Caco-2 (cell line): ENCODE data around the gene PPP2R1A. TPM values are rescaled to one million over a fixed set of nuclear protein-coding genes. Genes with fewer than 3 reads are reported as not detected.
A peak's percentile ranks its signal among the peaks of the same experiment; 100 is the strongest.

Experiments used
- BruUV-seq: library from RNA; stranded (reverse); fragments of 400-500 nt; replicated peaks from 2 replicates; lab custom pipeline; 2021; lab: Mats Ljungman, UMichigan
- CTCF ChIA-PET: fragments of 300-600 bp; sonication (Branson Sonifier 250); formaldehyde crosslinking; loops from one replicate; lab custom pipeline; 2022; ENCODE audit warnings: antibody characterized with exemption; lab: Charles Lee
- POLR2A ChIA-PET: fragments of 300-600 bp; sonication (Branson Sonifier 250); formaldehyde crosslinking; loops from one replicate; lab custom pipeline; 2022; ENCODE audit warnings: antibody characterized with exemption; lab: Charles Lee
- DNase-seq, 2 experiments: peaks; one replicate each; pipeline versions ENCODE4 v3.0.0 to v3.0.0-alpha.2; 2020 to 2022
- H3K27me3 ChIP-seq: replicated peaks from 2 replicates; pipeline ENCODE4 v1.6.0; 2011; ENCODE audit warnings: low read length; ENCODE audit not compliant: control insufficient read depth, insufficient read depth
- H3K36me3 ChIP-seq: 2 replicates; pipeline ENCODE4 v1.5.1; 2011; ENCODE audit warnings: low read length; ENCODE audit not compliant: control insufficient read depth, insufficient read depth
- H3K4me1 ChIP-seq: fragments of 250-450 bp; sonication (Bioruptor Pico); 2 replicates; pipeline ENCODE4 v1.5.1; 2020; ENCODE audit warnings: mild to moderate bottlenecking
- H3K4me3 ChIP-seq: 2 replicates; pipeline ENCODE4 v1.5.1; 2011; ENCODE audit warnings: low read depth, mild to moderate bottlenecking, control low read depth, low read length
- H3K9me3 ChIP-seq: fragments of 250-450 bp; sonication (Bioruptor Pico); 2 replicates; pipeline ENCODE4 v1.5.1; 2020; ENCODE audit warnings: mild to moderate bottlenecking, moderate library complexity
- H3K27ac Mint-ChIP-seq: one replicate; pipeline ENCODE4 v1.8.0; 2022; ENCODE audit warnings: mixed read lengths; ENCODE audit not compliant: unreplicated experiment
- H3K27me3 Mint-ChIP-seq: one replicate; pipeline ENCODE4 v1.8.0; 2022; ENCODE audit warnings: mixed read lengths; ENCODE audit not compliant: insufficient read depth, unreplicated experiment
- H3K36me3 Mint-ChIP-seq: one replicate; pipeline ENCODE4 v1.8.0; 2022; ENCODE audit warnings: mild to moderate bottlenecking, mixed read lengths; ENCODE audit not compliant: insufficient read depth, unreplicated experiment
- H3K4me1 Mint-ChIP-seq: one replicate; pipeline ENCODE4 v1.8.0; 2022; ENCODE audit warnings: low read depth, mixed read lengths; ENCODE audit not compliant: unreplicated experiment
- H3K4me3 Mint-ChIP-seq: one replicate; pipeline ENCODE4 v1.8.0; 2022; ENCODE audit warnings: mild to moderate bottlenecking, moderate library complexity, mixed read lengths; ENCODE audit not compliant: unreplicated experiment
- H3K9me3 Mint-ChIP-seq: one replicate; pipeline ENCODE4 v1.8.0; 2022; ENCODE audit warnings: mixed read lengths; ENCODE audit not compliant: unreplicated experiment
- intact Hi-C: fragments of 100-400 bp; cut with micrococcal nuclease; formaldehyde crosslinking; loops from one replicate; pipeline ENCODE4 v1.10.0; 2022; ENCODE audit not compliant: unreplicated experiment
- total RNA-seq: library from RNA; stranded (reverse); gene quantifications from 2 replicates; pipeline ENCODE4 v1.2.3, GENCODE V29; 2022
- TF ChIP-seq, protein P1 (sequence below), 2 experiments: fragments of 200-600 bp in 1 of 2; IDR thresholded peaks; 1 replicate in 1 of 2; 2 replicates in 1 of 2; pipeline versions ENCODE4 v1.5.1 to v1.8.0; 2011 to 2022; ENCODE audit warnings: antibody characterized with exemption in 1 of 2, control low read depth in 1 of 2, inconsistent platforms in 1 of 2, low read depth in 1 of 2, low read length in 1 of 2, mild to moderate bottlenecking in 1 of 2, moderate library complexity in 1 of 2; ENCODE audit not compliant: insufficient read depth in 1 of 2, severe bottlenecking in 1 of 2, unreplicated experiment in 1 of 2

The PPP2R1A gene
- total RNA-seq, 1 experiment from 2014 or later, result 279 TPM

GRCh38 chr19:52211203-52211602, 21.4 kb downstream of the PPP2R1A start:
- peaks cover 12% of the 10 kb centered on the region for H3K36me3 ChIP-seq
- Mint-ChIP-seq H3K4me1 (peaks cover 14% of the 10 kb centered on the region), H3K4me3 (no peak overlapping the region), H3K36me3 (peaks cover 96% of the 10 kb centered on the region), H3K27ac (no peak overlapping the region), H3K27me3 (no peaks in the 10 kb centered on the region), H3K9me3 (no peaks in the 10 kb centered on the region)
- ChIA-PET CTCF (no interaction called here), POLR2A (no interaction called here)
- peaks cover 9% of the 10 kb centered on the region for H3K4me1 ChIP-seq
- no peak overlapping the region for H3K4me3 ChIP-seq
- no TSS peak for BruUV-seq
- TF ChIP-seq, protein P1, sequence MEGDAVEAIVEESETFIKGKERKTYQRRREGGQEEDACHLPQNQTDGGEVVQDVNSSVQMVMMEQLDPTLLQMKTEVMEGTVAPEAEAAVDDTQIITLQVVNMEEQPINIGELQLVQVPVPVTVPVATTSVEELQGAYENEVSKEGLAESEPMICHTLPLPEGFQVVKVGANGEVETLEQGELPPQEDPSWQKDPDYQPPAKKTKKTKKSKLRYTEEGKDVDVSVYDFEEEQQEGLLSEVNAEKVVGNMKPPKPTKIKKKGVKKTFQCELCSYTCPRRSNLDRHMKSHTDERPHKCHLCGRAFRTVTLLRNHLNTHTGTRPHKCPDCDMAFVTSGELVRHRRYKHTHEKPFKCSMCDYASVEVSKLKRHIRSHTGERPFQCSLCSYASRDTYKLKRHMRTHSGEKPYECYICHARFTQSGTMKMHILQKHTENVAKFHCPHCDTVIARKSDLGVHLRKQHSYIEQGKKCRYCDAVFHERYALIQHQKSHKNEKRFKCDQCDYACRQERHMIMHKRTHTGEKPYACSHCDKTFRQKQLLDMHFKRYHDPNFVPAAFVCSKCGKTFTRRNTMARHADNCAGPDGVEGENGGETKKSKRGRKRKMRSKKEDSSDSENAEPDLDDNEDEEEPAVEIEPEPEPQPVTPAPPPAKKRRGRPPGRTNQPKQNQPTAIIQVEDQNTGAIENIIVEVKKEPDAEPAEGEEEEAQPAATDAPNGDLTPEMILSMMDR (IDR thresholded peaks at IDR 0.05; ENCODE audit: insufficient read depth in 1 of 2, low read depth in 1 of 2, low read length in 1 of 2, severe bottlenecking in 1 of 2, unreplicated experiment in 1 of 2), result no peak
- intact Hi-C loops, result no loop called here
- no peak for DNase-seq
- no peaks in the 10 kb centered on the region for H3K27me3 ChIP-seq
- no peaks in the 10 kb centered on the region for H3K9me3 ChIP-seq

GRCh38 chr19:52211926-52212571, 22.2 kb downstream of the PPP2R1A start:
- ChIA-PET CTCF (no interaction called here), POLR2A (no interaction called here)
- H3K27me3 Mint-ChIP-seq, result no peaks in the 10 kb centered on the region
- Histone ChIP-seq H3K4me1 (peaks cover 9% of the 10 kb centered on the region), H3K4me3 (no peak overlapping the region), H3K9me3 (no peaks in the 10 kb centered on the region), H3K36me3 (peaks cover 13% of the 10 kb centered on the region), H3K27me3 (no peaks in the 10 kb centered on the region)
- H3K4me3 Mint-ChIP-seq, result no peak overlapping the region
- no peaks in the 10 kb centered on the region for H3K9me3 Mint-ChIP-seq
- H3K36me3 Mint-ChIP-seq, result peaks cover 96% of the 10 kb centered on the region
- H3K27ac Mint-ChIP-seq, result peak overlapping the region; percentile 36
- H3K4me1 Mint-ChIP-seq, result peaks cover 14% of the 10 kb centered on the region
- BruUV-seq, result no TSS peak
- no peak for DNase-seq
- intact Hi-C loops, result no loop called here
- TF ChIP-seq, protein P1 (IDR thresholded peaks at IDR 0.05; ENCODE audit: insufficient read depth in 1 of 2, low read depth in 1 of 2, low read length in 1 of 2, severe bottlenecking in 1 of 2, unreplicated experiment in 1 of 2), result no peak

DNA sequence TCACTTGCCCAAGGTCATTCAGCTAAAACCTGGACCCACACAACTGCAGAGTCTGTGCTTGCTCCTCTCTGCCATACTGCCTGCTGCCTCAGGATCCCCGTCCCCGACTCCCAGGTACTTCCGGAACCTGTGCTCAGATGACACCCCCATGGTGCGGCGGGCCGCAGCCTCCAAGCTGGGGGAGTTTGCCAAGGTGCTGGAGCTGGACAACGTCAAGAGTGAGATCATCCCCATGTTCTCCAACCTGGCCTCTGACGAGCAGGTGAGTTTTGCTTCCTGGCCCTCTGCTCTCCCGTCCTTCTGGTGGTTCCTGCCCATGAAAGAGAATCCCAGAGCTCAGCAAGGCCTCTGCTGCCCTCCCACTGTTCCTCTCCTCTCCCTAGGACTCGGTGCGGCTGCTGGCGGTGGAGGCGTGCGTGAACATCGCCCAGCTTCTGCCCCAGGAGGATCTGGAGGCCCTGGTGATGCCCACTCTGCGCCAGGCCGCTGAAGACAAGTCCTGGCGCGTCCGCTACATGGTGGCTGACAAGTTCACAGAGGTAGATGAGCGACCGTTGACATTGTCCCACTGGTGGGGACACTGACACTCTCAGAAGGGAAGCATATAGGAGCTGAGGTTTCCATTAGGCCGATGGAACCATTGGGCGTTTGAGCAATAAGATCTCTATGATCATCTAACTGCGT, 22.9 kb downstream of the PPP2R1A start:
- no TSS peak for BruUV-seq
- Mint-ChIP-seq H3K27me3 (no peaks in the 10 kb centered on the region), H3K4me1 (peaks cover 14% of the 10 kb centered on the region), H3K9me3 (no peaks in the 10 kb centered on the region), H3K4me3 (no peak overlapping the region), H3K36me3 (peaks cover 96% of the 10 kb centered on the region), H3K27ac (peak overlapping the region; percentile 36)
- ChIA-PET POLR2A (no interaction called here), CTCF (no interaction called here)
- no peak overlapping the region for H3K4me3 ChIP-seq
- H3K36me3 ChIP-seq, result peaks cover 13% of the 10 kb centered on the region
- H3K4me1 ChIP-seq, result peaks cover 9% of the 10 kb centered on the region
- no peaks in the 10 kb centered on the region for H3K27me3 ChIP-seq
- TF ChIP-seq, protein P1 (IDR thresholded peaks at IDR 0.05; ENCODE audit: insufficient read depth in 1 of 2, low read depth in 1 of 2, low read length in 1 of 2, severe bottlenecking in 1 of 2, unreplicated experiment in 1 of 2), result no peak
- intact Hi-C loops, result no loop called here
- H3K9me3 ChIP-seq, result no peaks in the 10 kb centered on the region
- no peak for DNase-seq
